DMS 273 (cell line): Measurements from ENCODE around the gene WBP1.
A peak's percentile ranks its signal among the peaks of the same experiment; 100 is the strongest.
"Not testable (repeated sequence)": the region's sequence is repeated elsewhere in the genome, so short reads cannot be mapped to it uniquely, and the experiment has no call there.

Experiments
- DNase-seq: peaks from one replicate; lab custom pipeline; 2025; ENCODE audit not compliant: unreplicated experiment; lab: John Stamatoyannopoulos, UW

Gene WBP1

GRCh38 chr2:74458132-74458937, at the start of gene WBP1:
Gene WBP1, plus strand, starts transcription at chr2:74458438. Its CDS starts 165 bp downstream, at chr2:74458603.
- peak; percentile 100 for DNase-seq

GRCh38 chr2:74413001-74413698, 45.1 kb upstream of the WBP1 start:
- DNase-seq = no peak

GRCh38 chr2:74414441-74414840, 43.8 kb upstream of the WBP1 start:
- no peak for DNase-seq

GRCh38 chr2:74414881-74415761, 43.1 kb upstream of the WBP1 start:
- no peak for DNase-seq

GRCh38 chr2:74415762-74416395, 42.4 kb upstream of the WBP1 start:
- DNase-seq = no peak

GRCh38 chr2:74416778-74417177, 41.5 kb upstream of the WBP1 start:
- DNase-seq = peak; percentile 51

GRCh38 chr2:74417197-74417596, 41.0 kb upstream of the WBP1 start:
- no peak for DNase-seq

GRCh38 chr2:74417763-74418162, 40.5 kb upstream of the WBP1 start:
- no peak for DNase-seq

- DNase-seq = no peak
Measured at GRCh38 chr2:74418312-74418711, 39.9 kb upstream of the WBP1 start.

- no peak for DNase-seq
Measured at GRCh38 chr2:74419345-74419744, 38.9 kb upstream of the WBP1 start.

GRCh38 chr2:74420006-74420405, 38.2 kb upstream of the WBP1 start:
- DNase-seq = no peak

- not testable (repeated sequence) for DNase-seq
Measured at GRCh38 chr2:74420443-74421103, 37.7 kb upstream of the WBP1 start.

GRCh38 chr2:74421221-74421870, 36.9 kb upstream of the WBP1 start, which contains the start of the genes C2orf81 and WDR54:
Gene C2orf81, minus strand, starts transcription at chr2:74421619. Its CDS starts 59 bp downstream, at chr2:74421560.
Gene WDR54, plus strand, starts transcription at chr2:74421730. Its CDS starts 424 bp downstream, at chr2:74422154.
- peak; percentile 98 for DNase-seq

GRCh38 chr2:74423231-74424095, 34.8 kb upstream of the WBP1 start:
- DNase-seq = no peak

GRCh38 chr2:74424139-74424992, 33.9 kb upstream of the WBP1 start:
- no peak for DNase-seq

GRCh38 chr2:74424995-74425406, 33.2 kb upstream of the WBP1 start:
- no peak for DNase-seq

- no peak for DNase-seq
Measured at GRCh38 chr2:74425523-74425922, 32.7 kb upstream of the WBP1 start.
